OCI-LY3 (cell line): ENCODE results near the gene BMERB1.

Experiments
- H2AFZ ChIP-seq: fragments of 200-600, 300-600 bp; shearing (Covaris generic); 2 replicates; pipeline ENCODE4 v1.6.0; 2014; ENCODE audit warnings: antibody characterized with exemption, low read depth, low read length
- H3K27ac ChIP-seq: fragments of 200-600, 300-600 bp; sonication (generic); 2 replicates; pipeline ENCODE4 v1.5.1; 2014; ENCODE audit warnings: mild to moderate bottlenecking, low read length, moderate library complexity, mixed read lengths
- H3K27me3 ChIP-seq: fragments of 200-600, 300-600 bp; sonication (generic); 2 replicates; pipeline ENCODE4 v1.6.1; 2014; ENCODE audit warnings: low read depth, low read length, mixed read lengths
- H3K36me3 ChIP-seq: fragments of 200-600, 300-600 bp; sonication (generic); replicated peaks from 2 replicates; pipeline ENCODE3; 2014; ENCODE audit warnings: low read depth, low read length, mixed read lengths
- H3K4me1 ChIP-seq: fragments of 300-600, 200-600 bp; sonication (generic); 2 replicates; pipeline ENCODE4 v1.6.1; 2014; ENCODE audit warnings: low read length, mixed read lengths
- H3K4me2 ChIP-seq: fragments of 200-600, 300-600 bp; sonication (generic); 2 replicates; pipeline ENCODE4 v1.6.1; 2014; ENCODE audit warnings: low read length, mixed read lengths
- H3K4me3 ChIP-seq: fragments of 300-600, 200-600 bp; sonication (generic); 2 replicates; pipeline ENCODE4 v1.5.1; 2014; ENCODE audit warnings: antibody characterized with exemption, mild to moderate bottlenecking, low read length, moderate library complexity
- H3K79me2 ChIP-seq: fragments of 300-600, 200-600 bp; shearing (Covaris generic); 2 replicates; pipeline ENCODE4 v1.6.1; 2014; ENCODE audit warnings: mild to moderate bottlenecking, low read length, mixed read lengths
- H3K9ac ChIP-seq: fragments of 300-600, 200-600 bp; shearing (Covaris generic); 2 replicates; pipeline ENCODE4 v1.6.0; 2014; ENCODE audit warnings: mild to moderate bottlenecking, low read length, moderate library complexity
- H3K9me3 ChIP-seq: fragments of 200-600, 300-600 bp; shearing (Covaris generic); 2 replicates; pipeline ENCODE4 v1.6.1; 2014; ENCODE audit warnings: low read length, mixed read lengths; ENCODE audit not compliant: insufficient read depth
- H4K20me1 ChIP-seq: fragments of 200-600, 300-600 bp; sonication (generic); 2 replicates; pipeline ENCODE4 v1.6.1; 2016; ENCODE audit warnings: low read length, mixed read lengths; ENCODE audit not compliant: insufficient read depth
- CTCF ChIP-seq: fragments of 200-600, 300-600 bp; sonication (generic); IDR thresholded peaks from 2 replicates; pipeline ENCODE4 v1.5.1; 2014; ENCODE audit warnings: antibody characterized with exemption, low read length, low read depth
- EZH2phosphoT487 ChIP-seq: fragments of 200-600 bp; shearing (Covaris generic); IDR thresholded peaks from 2 replicates; pipeline ENCODE4 v1.6.1; 2018; ENCODE audit warnings: antibody characterized with exemption, mixed run types, low read depth

BMERB1 gene

GRCh38 chr16:15621889-15622288 is 187.5 kb downstream of the BMERB1 start:
- peaks cover 74% of the 10 kb centered on the region for H3K36me3 ChIP-seq

GRCh38 chr16:15631730-15632409 is 197.5 kb downstream of the BMERB1 start:
- TF ChIP-seq CTCF (no peak), EZH2phosphoT487 (no peak)
- Histone ChIP-seq H3K9me3 (no peaks in the 10 kb centered on the region), H3K4me1 (peaks cover 54% of the 10 kb centered on the region), H3K36me3 (peaks cover 77% of the 10 kb centered on the region), H3K4me3 (peak overlapping the region; percentile 11), H3K27ac (peak overlapping the region; percentile 98), H3K27me3 (no peaks in the 10 kb centered on the region), H2AFZ (no peak overlapping the region), H3K9ac (peak overlapping the region; percentile 37; the same call in 1 of the 2 replicates), H3K79me2 (peaks cover 84% of the 10 kb centered on the region), H3K4me2 (peak overlapping the region; percentile 66), H4K20me1 (no peaks in the 10 kb centered on the region)

More at GRCh38 chr16:15621889-15622288, 187.5 kb downstream of the BMERB1 start:
- TF ChIP-seq EZH2phosphoT487: no peak
- TF ChIP-seq CTCF: no peak
- no peak overlapping the region for H3K27ac ChIP-seq
- no peak overlapping the region for H3K4me3 ChIP-seq
- no peaks in the 10 kb centered on the region for H3K27me3 ChIP-seq
- no peaks in the 10 kb centered on the region for H4K20me1 ChIP-seq
- H3K9me3 ChIP-seq: no peaks in the 10 kb centered on the region
- H3K9ac ChIP-seq: no peak overlapping the region
- H3K4me2 ChIP-seq: no peak overlapping the region
- H2AFZ ChIP-seq: no peak overlapping the region
- 0 out of 2 replicates have a peak, but pooled peaks cover under 1% of the 10 kb centered on the region for H3K79me2 ChIP-seq
- no peaks in the 10 kb centered on the region for H3K4me1 ChIP-seq

- Histone ChIP-seq H3K4me1 (peaks cover 94% of the 10 kb centered on the region), H3K9me3 (no peaks in the 10 kb centered on the region), H4K20me1 (no peaks in the 10 kb centered on the region), H3K79me2 (peaks cover 80% of the 10 kb centered on the region), H3K27ac (peak overlapping the region; percentile 98), H3K27me3 (no peaks in the 10 kb centered on the region), H3K4me3 (peak overlapping the region; percentile 40), H2AFZ (no peak overlapping the region), H3K9ac (peak overlapping the region; percentile 52; the same call in 1 of the 2 replicates), H3K36me3 (peaks cover 75% of the 10 kb centered on the region), H3K4me2 (peak overlapping the region; percentile 64)
- no peak for TF ChIP-seq CTCF
- TF ChIP-seq EZH2phosphoT487: no peak
Observed at GRCh38 chr16:15635926-15636325, 201.5 kb downstream of the BMERB1 start.

GRCh38 chr16:15636392-15636873 is 202.0 kb downstream of the BMERB1 start:
- H3K27ac ChIP-seq: peak overlapping the region; percentile 98
- peak overlapping the region; percentile 52; the same call in 1 of the 2 replicates for H3K9ac ChIP-seq
- TF ChIP-seq EZH2phosphoT487: no peak
- no peak for TF ChIP-seq CTCF
- peaks cover 81% of the 10 kb centered on the region for H3K79me2 ChIP-seq
- no peak overlapping the region for H2AFZ ChIP-seq
- peak overlapping the region; percentile 40 for H3K4me3 ChIP-seq
- H3K4me1 ChIP-seq: peaks cover 97% of the 10 kb centered on the region
- no peaks in the 10 kb centered on the region for H3K27me3 ChIP-seq
- H3K4me2 ChIP-seq: peak overlapping the region; percentile 64
- no peaks in the 10 kb centered on the region for H3K9me3 ChIP-seq
- H3K36me3 ChIP-seq: peaks cover 71% of the 10 kb centered on the region
- H4K20me1 ChIP-seq: no peaks in the 10 kb centered on the region
